IMR-90 (cell line): Measurements from ENCODE around the gene RMDN2. TPM values are rescaled to one million over a fixed set of nuclear protein-coding genes. Genes with fewer than 3 reads are reported as not detected.

Experiments
- ATAC-seq: fragments of 200-7000 bp; cut with Tn5 transposase; 2 replicates; pipeline ENCODE4 v1.9.1; 2020; ENCODE audit warnings: low read depth, mild to moderate bottlenecking, moderate library complexity
- BruUV-seq: library from RNA; stranded (reverse); fragments of 400-500 nt; replicated peaks from 2 replicates; lab custom pipeline; 2021; lab: Mats Ljungman, UMichigan
- CTCF ChIA-PET: fragments of 300-600 bp; formaldehyde crosslinking; extraction: SDS; loops from one replicate; lab custom pipeline; 2021; ENCODE audit warnings: antibody characterized with exemption; lab: Yijun Ruan, JAX
- POLR2A ChIA-PET: fragments of 300-600 bp; sonication (Branson Sonifier 250); formaldehyde crosslinking; loops from one replicate; lab custom pipeline; 2022; ENCODE audit warnings: antibody characterized with exemption; ENCODE audit not compliant: unreplicated experiment; lab: Charles Lee
- DNase-seq: peaks from one replicate; pipeline ENCODE4 v3.0.0; 2013
- H2AFZ ChIP-seq: replicated peaks from 2 replicates; pipeline ENCODE3; 2013; ENCODE audit warnings: low read length, mild to moderate bottlenecking; ENCODE audit not compliant: poor library complexity
- H2AK5ac ChIP-seq: 2 replicates; pipeline ENCODE4 v1.6.1; 2013; ENCODE audit warnings: low read depth, low read length, inconsistent platforms
- H2AK9ac ChIP-seq: replicated peaks from 2 replicates; pipeline ENCODE3; 2013; ENCODE audit warnings: mild to moderate bottlenecking, low read depth, low read length, moderate library complexity; ENCODE audit not compliant: poor library complexity
- H2BK120ac ChIP-seq: 2 replicates; pipeline ENCODE4 v1.6.1; 2013; ENCODE audit warnings: low read depth, low read length, inconsistent platforms
- H2BK15ac ChIP-seq: 3 replicates; pipeline ENCODE4 v1.6.1; 2013; ENCODE audit warnings: low read depth, low read length, inconsistent platforms
- H2BK20ac ChIP-seq: 2 replicates; pipeline ENCODE4 v1.6.1; 2013; ENCODE audit warnings: low read depth, mild to moderate bottlenecking, inconsistent platforms, low read length, moderate library complexity
- H2BK5ac ChIP-seq: 2 replicates; pipeline ENCODE4 v1.6.1; 2013; ENCODE audit warnings: mild to moderate bottlenecking, low read depth, low read length, inconsistent platforms; ENCODE audit not compliant: poor library complexity, severe bottlenecking
- H3K14ac ChIP-seq: replicated peaks from 2 replicates; pipeline ENCODE4 v1.6.1; 2013; ENCODE audit warnings: low read depth, low read length, inconsistent platforms
- H3K18ac ChIP-seq: 2 replicates; pipeline ENCODE4 v1.6.1; 2013; ENCODE audit warnings: low read depth, low read length, control low read depth
- H3K23ac ChIP-seq: 2 replicates; pipeline ENCODE4 v1.6.1; 2013; ENCODE audit warnings: low read depth, low read length, inconsistent platforms
- H3K27ac ChIP-seq: 2 replicates; pipeline ENCODE4 v1.5.1; 2013; ENCODE audit warnings: mild to moderate bottlenecking, control low read depth, low read length; ENCODE audit not compliant: insufficient read depth
- H3K27me3 ChIP-seq: 2 replicates; pipeline ENCODE4 v1.6.1; 2013; ENCODE audit warnings: low read length; ENCODE audit not compliant: control insufficient read depth, insufficient read depth
- H3K36me3 ChIP-seq: 2 replicates; pipeline ENCODE4 v1.6.1; 2013; ENCODE audit warnings: low read length, mixed read lengths; ENCODE audit not compliant: control insufficient read depth, insufficient read depth
- H3K4ac ChIP-seq: 2 replicates; pipeline ENCODE4 v1.6.1; 2013; ENCODE audit warnings: low read depth, low read length, inconsistent platforms
- H3K4me1 ChIP-seq: 2 replicates; pipeline ENCODE4 v1.6.1; 2013; ENCODE audit warnings: low read length, mixed read lengths; ENCODE audit not compliant: control insufficient read depth, insufficient read depth
- H3K4me2 ChIP-seq: 2 replicates; pipeline ENCODE4 v1.6.1; 2013; ENCODE audit warnings: low read depth, mild to moderate bottlenecking, control low read depth, low read length, moderate library complexity
- H3K4me3 ChIP-seq: 2 replicates; pipeline ENCODE4 v1.5.1; 2013; ENCODE audit warnings: low read depth, mild to moderate bottlenecking, control low read depth, low read length, moderate library complexity; ENCODE audit not compliant: insufficient read depth
- H3K56ac ChIP-seq: 2 replicates; pipeline ENCODE4 v1.6.1; 2013; ENCODE audit warnings: low read length, inconsistent platforms; ENCODE audit not compliant: insufficient read depth; ENCODE audit errors: extremely low read depth
- H3K79me1 ChIP-seq, 2 experiments: 2 replicates each; pipeline ENCODE4 v1.6.1; 2013; ENCODE audit warnings: low read length in 2 of 2, inconsistent platforms in 1 of 2, low read depth in 1 of 2
- H3K9ac ChIP-seq: 2 replicates; pipeline ENCODE4 v1.6.1; 2013; ENCODE audit warnings: low read depth, low read length, control low read depth
- H3K9me1 ChIP-seq: 2 replicates; pipeline ENCODE4 v1.6.1; 2013; ENCODE audit warnings: low read length, inconsistent platforms; ENCODE audit not compliant: insufficient read depth
- H3K9me3 ChIP-seq: 2 replicates; pipeline ENCODE4 v1.6.1; 2013; ENCODE audit warnings: low read length; ENCODE audit not compliant: control insufficient read depth, insufficient read depth
- H4K20me1 ChIP-seq: 2 replicates; pipeline ENCODE4 v1.6.1; 2013; ENCODE audit warnings: low read length, inconsistent platforms; ENCODE audit not compliant: insufficient read depth
- H4K5ac ChIP-seq: 2 replicates; pipeline ENCODE4 v1.6.1; 2013; ENCODE audit warnings: mild to moderate bottlenecking, low read depth, low read length, control low read depth
- H4K8ac ChIP-seq, 2 experiments: 2 replicates each; pipeline ENCODE4 v1.6.1; 2013; ENCODE audit warnings: low read depth in 2 of 2, low read length in 2 of 2, control low read depth in 1 of 2, inconsistent platforms in 1 of 2
- H4K91ac ChIP-seq: 2 replicates; pipeline ENCODE4 v1.6.1; 2013; ENCODE audit warnings: low read depth, low read length, inconsistent platforms; ENCODE audit not compliant: insufficient read depth
- BHLHE40 ChIP-seq: fragments of 150-350 bp; IDR thresholded peaks from 2 replicates; pipeline ENCODE4 v1.6.1; 2016; ENCODE audit warnings: mild to moderate bottlenecking, low read depth, low read length
- CEBPB ChIP-seq: IDR thresholded peaks from 2 replicates; pipeline ENCODE4 v1.6.1; 2012; ENCODE audit warnings: low read depth, low read length, improper control_type of control experiment
- CHD1 ChIP-seq: IDR thresholded peaks from 2 replicates; pipeline ENCODE4 v1.6.1; 2012; ENCODE audit warnings: low read depth, low read length, improper control_type of control experiment
- CTCF ChIP-seq: conservative IDR thresholded peaks from 2 replicates; pipeline ENCODE4 v1.5.1; 2012; ENCODE audit warnings: mild to moderate bottlenecking, low read depth, low read length, improper control_type of control experiment
- ELK1 ChIP-seq: fragments of 150-350 bp; IDR thresholded peaks from 2 replicates; pipeline ENCODE4 v1.6.1; 2016; ENCODE audit warnings: low read depth, mild to moderate bottlenecking, low read length, moderate library complexity, borderline replicate concordance
- FOS ChIP-seq: fragments of 150-350 bp; IDR thresholded peaks from 2 replicates; pipeline ENCODE4 v1.6.1; 2016; ENCODE audit warnings: low read depth, low read length
- MAFK ChIP-seq: IDR thresholded peaks from 2 replicates; pipeline ENCODE4 v1.6.1; 2012; ENCODE audit warnings: low read depth, low read length, improper control_type of control experiment
- MAZ ChIP-seq: IDR thresholded peaks from 2 replicates; pipeline ENCODE4 v1.6.1; 2012; ENCODE audit warnings: low read depth, mild to moderate bottlenecking, low read length, improper control_type of control experiment, moderate library complexity, borderline replicate concordance
- MXI1 ChIP-seq: IDR thresholded peaks from 2 replicates; pipeline ENCODE4 v1.6.1; 2012; ENCODE audit warnings: low read depth, mild to moderate bottlenecking, low read length, moderate library complexity, borderline replicate concordance
- NFE2L2 ChIP-seq: fragments of 150-350 bp; IDR thresholded peaks from 2 replicates; pipeline ENCODE4 v1.6.1; 2016; ENCODE audit warnings: low read depth, mild to moderate bottlenecking, low read length
- POLR2A ChIP-seq: IDR thresholded peaks from 2 replicates; pipeline ENCODE4 v1.6.1; 2012; ENCODE audit warnings: mild to moderate bottlenecking, low read depth, low read length
- RAD21 ChIP-seq: IDR thresholded peaks from 2 replicates; pipeline ENCODE4 v1.6.1; 2012; ENCODE audit warnings: low read length, improper control_type of control experiment
- RCOR1 ChIP-seq: IDR thresholded peaks from 2 replicates; pipeline ENCODE4 v1.6.1; 2012; ENCODE audit warnings: mild to moderate bottlenecking, low read length, improper control_type of control experiment; ENCODE audit not compliant: insufficient replicate concordance
- RFX5 ChIP-seq: IDR thresholded peaks from 2 replicates; pipeline ENCODE4 v1.8.0; 2012; ENCODE audit warnings: low read depth, mild to moderate bottlenecking, low read length, moderate library complexity
- SMC3 ChIP-seq: fragments of 150-350 bp; IDR thresholded peaks from 2 replicates; pipeline ENCODE4 v1.6.1; 2016; ENCODE audit warnings: low read depth, mild to moderate bottlenecking, antibody characterized with exemption, low read length, moderate library complexity
- USF2 ChIP-seq: fragments of 150-350 bp; IDR thresholded peaks from 2 replicates; pipeline ENCODE4 v1.6.1; 2017; ENCODE audit warnings: mild to moderate bottlenecking, antibody characterized with exemption, low read length, low read depth
- WGBS, 2 experiments: methylation state at CpG; one replicate each; pipeline versions ENCODE4 v1.1.5 to v1.1.7; 2013; ENCODE audit warnings: missing lambda C conversion rate in 2 of 2; ENCODE audit not compliant: insufficient read length in 1 of 2; ENCODE audit errors: extremely low coverage in 2 of 2; 5-methylcytosine and 5-hydroxymethylcytosine counted together
- dilution Hi-C: fragments of 300-500 bp; cut with HindIII; formaldehyde crosslinking; loops from one replicate; pipeline ENCODE4 v1.14.3; 2018; ENCODE audit warnings: low sequenced_read_pairs; ENCODE audit not compliant: unreplicated experiment
- in situ Hi-C: fragments of 300-500 bp; cut with MboI; formaldehyde crosslinking; loops from 3 replicates; pipeline ENCODE4 v1.14.3; 2019; ENCODE audit warnings: low sequenced_read_pairs, inconsistent platforms, mixed read lengths
- intact Hi-C: fragments of 100-400 bp; cut with micrococcal nuclease; formaldehyde crosslinking; loops from 2 replicates; pipeline ENCODE4 v1.10.0; 2022
- polyA plus RNA-seq, 3 experiments: library from polyadenylated mRNA; depleted of rRNA; stranded (reverse); fragments of >200 nt; gene quantifications; 2 replicates each; pipeline ENCODE4 v1.2.3, GENCODE V29; 2012; ENCODE audit warnings: low replicate concordance in 1 of 3
- total RNA-seq: library from RNA; depleted of rRNA; stranded (reverse); fragments of >200 nt; gene quantifications from 2 replicates; pipeline ENCODE4 v1.2.3, GENCODE V29; 2012

RMDN2 gene
- total and polyA plus RNA-seq, 2 of the 4 experiments (the other 2 are of a cell fraction): 2.3 to 3.0 TPM

GRCh38 chr2:37904993-37905392 lies 20.1 kb upstream of the RMDN2 start:
- no peak overlapping the region for H3K18ac ChIP-seq
- H2AFZ ChIP-seq: no peak overlapping the region
- H3K14ac ChIP-seq: no peak overlapping the region
- peaks cover 5% of the 10 kb centered on the region; the same call in 1 of the 2 replicates for H3K9me3 ChIP-seq
- H3K4me1 ChIP-seq: peaks cover 4% of the 10 kb centered on the region; the same call in 1 of the 2 replicates
- BruUV-seq: no TSS peak
- no peak overlapping the region for H2BK15ac ChIP-seq
- no peak overlapping the region for H4K5ac ChIP-seq
- intact Hi-C loops (no loop called here), dilution Hi-C loops (no loop called here), in situ Hi-C loops (no loop called here)
- H3K9ac ChIP-seq: no peak overlapping the region
- no peaks in the 10 kb centered on the region for H3K36me3 ChIP-seq
- no peak overlapping the region for H2BK20ac ChIP-seq
- TF ChIP-seq BHLHE40 (no peak), RCOR1 (no peak), MAFK (no peak), CEBPB (no peak), MXI1 (no peak), USF2 (no peak), RAD21 (no peak), FOS (no peak), MAZ (no peak), POLR2A (no peak), RFX5 (no peak), CHD1 (no peak), NFE2L2 (no peak), SMC3 (no peak), ELK1 (no peak), CTCF (no peak)
- CTCF ChIA-PET: no interaction called here
- H3K4me3 ChIP-seq: no peak overlapping the region
- 0 out of 2 replicates have a peak overlapping the region, but pooled peaks have one; percentile 16 for H4K91ac ChIP-seq
- H2BK5ac ChIP-seq: no peak overlapping the region
- POLR2A ChIA-PET: no interaction called here
- no peak overlapping the region for H3K4ac ChIP-seq
- no peak overlapping the region for H3K23ac ChIP-seq
- DNase-seq (no peak), ATAC-seq (no peak)
- no peak overlapping the region for H2AK9ac ChIP-seq
- H3K9me1 ChIP-seq: peaks cover 6% of the 10 kb centered on the region
- H3K27me3 ChIP-seq: no peaks in the 10 kb centered on the region
- H3K56ac ChIP-seq: no peak overlapping the region
- no peak overlapping the region for H2BK120ac ChIP-seq
- H4K20me1 ChIP-seq: no peaks in the 10 kb centered on the region
- no peaks in the 10 kb centered on the region for H3K79me1 ChIP-seq
- WGBS, 2 experiments: 75% methylated on average over 4 of the region's 5 CpGs; no CpG with 5 or more reads in 1 of the 2 experiments
- H4K8ac ChIP-seq: no peak overlapping the region
- H3K27ac ChIP-seq: no peak overlapping the region
- peak overlapping the region; percentile 26; the same call in 1 of the 2 replicates for H2AK5ac ChIP-seq
- no peak overlapping the region for H3K4me2 ChIP-seq
